Kasumi-1 (cell line): Measurements from ENCODE around the gene FUS.
A peak's percentile ranks its signal among the peaks of the same experiment; 100 is the strongest.
"Not testable (repeated sequence)": the region's sequence is repeated elsewhere in the genome, so short reads cannot be mapped to it uniquely, and the experiment has no call there.

Source experiments
- DNase-seq, 2 experiments: peaks; one replicate each; lab custom pipeline; 2025; lab: John Stamatoyannopoulos, UW

The FUS gene

GRCh38 chr16:31186930-31187807 lies 7.2 kb downstream of the FUS start:
- DNase-seq, result no peak

- DNase-seq, result no peak
These were observed 7.9 kb downstream of the FUS start for GRCh38 chr16:31187808-31188189.

GRCh38 chr16:31188450-31189411 lies 8.8 kb downstream of the FUS start:
- DNase-seq, result no peak

GRCh38 chr16:31189412-31189778 lies 9.5 kb downstream of the FUS start:
- no peak for DNase-seq

- no peak for DNase-seq
These were observed 10.1 kb downstream of the FUS start for GRCh38 chr16:31190061-31190460.

- DNase-seq, result no peak
These were observed 11.0 kb downstream of the FUS start for GRCh38 chr16:31190818-31191444.

GRCh38 chr16:31191697-31192428 lies 11.9 kb downstream of the FUS start:
- no peak for DNase-seq

- DNase-seq, result no peak
These were observed 13.1 kb downstream of the FUS start for GRCh38 chr16:31192856-31193642.

GRCh38 chr16:31193874-31194273 lies 13.9 kb downstream of the FUS start:
- DNase-seq, result no peak

- DNase-seq, result no peak
These were observed 15.0 kb downstream of the FUS start for GRCh38 chr16:31194898-31195297.

GRCh38 chr16:31195861-31196260 lies 15.9 kb downstream of the FUS start:
- DNase-seq, result not testable (repeated sequence)

- no peak for DNase-seq
These were observed 16.6 kb downstream of the FUS start for GRCh38 chr16:31196324-31197088.

GRCh38 chr16:31198207-31198882 lies 18.4 kb downstream of the FUS start:
- no peak for DNase-seq

- DNase-seq, result no peak
These were observed 19.6 kb downstream of the FUS start for GRCh38 chr16:31199430-31200041.

- not testable (repeated sequence) for DNase-seq
These were observed 20.2 kb downstream of the FUS start for GRCh38 chr16:31200111-31200510.

- DNase-seq, result peak in 1 of 2 experiments; percentile 23
These were observed 21.1 kb downstream of the FUS start for GRCh38 chr16:31200821-31201568.

GRCh38 chr16:31201582-31202413 lies 21.9 kb downstream of the FUS start:
- DNase-seq, result peak; percentile 36 to 38
